Caki2 (cell line): ENCODE results near the gene SEC16B. TPM values are rescaled to one million over a fixed set of nuclear protein-coding genes. Genes with fewer than 3 reads are reported as not detected.
"Not testable (repeated sequence)": the region's sequence is repeated elsewhere in the genome, so short reads cannot be mapped to it uniquely, and the experiment has no call there.

Experiments used
- DNase-seq: peaks from one replicate; pipeline ENCODE4 v3.0.0-alpha.2; 2015; ENCODE audit warnings: low read depth
- in situ Hi-C: cut with HindIII; loops from 2 replicates; pipeline ENCODE4 v1.10.0; 2016; ENCODE audit warnings: low sequenced_read_pairs, low pct_unique_long_range_greater_than_20kb, mixed read lengths
- total RNA-seq: library from RNA; depleted of rRNA; stranded (reverse); fragments of >200 nt; shearing (Covaris generic); gene quantifications from 2 replicates; pipeline ENCODE4 v1.2.3, GENCODE V29; 2014; ENCODE audit warnings: low replicate concordance; rRNA removed

The SEC16B gene
- total RNA-seq, result 4.2 and 25.5 TPM in 2 replicates

GRCh38 chr1:177969825-177970371, at the start of gene SEC16B:
Gene SEC16B (minus strand): TSS chr1:177970058. CDS start chr1:177967981, 2,077 bp downstream.
- DNase-seq, result no peak
- in situ Hi-C loops, result no loop called here

DNA sequence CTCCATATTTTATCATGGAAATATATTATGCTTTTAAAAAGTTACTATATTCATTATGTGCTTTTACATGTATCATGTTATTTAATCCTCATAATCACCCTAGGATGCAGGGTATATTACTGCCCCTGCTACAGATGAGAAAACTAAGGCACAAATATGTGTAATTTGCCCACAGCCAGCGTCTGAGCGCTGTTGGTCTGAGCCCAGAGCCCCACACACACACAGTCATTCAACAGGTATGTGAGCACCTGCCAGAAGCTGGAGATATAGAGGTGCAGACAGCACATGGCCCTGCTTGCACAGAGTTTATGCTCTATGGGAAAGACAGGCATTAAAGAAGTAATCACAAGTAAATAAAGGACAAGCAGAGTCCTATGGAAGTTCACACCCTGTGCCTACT, 49.8 kb upstream of the SEC16B start:
- in situ Hi-C loops, result no loop called here
- DNase-seq, result no peak

DNA sequence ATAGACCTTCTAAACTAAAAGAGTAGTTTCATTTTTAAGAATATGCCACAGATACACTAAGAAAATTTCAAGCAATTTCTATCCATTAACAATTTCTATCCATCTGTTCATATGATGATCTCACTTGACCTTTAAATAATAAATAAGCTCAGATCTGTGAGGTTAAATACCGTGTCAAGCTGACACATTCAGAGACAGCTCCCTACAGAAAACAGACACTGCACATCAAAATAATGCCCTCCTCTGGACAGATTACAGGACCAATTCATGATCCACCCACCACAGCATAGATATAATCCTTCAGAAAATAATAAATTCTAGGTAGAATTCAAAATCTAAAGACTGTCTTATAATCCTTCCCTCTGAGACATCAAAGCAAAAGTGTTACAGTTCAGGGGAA, 49.4 kb upstream of the SEC16B start:
- in situ Hi-C loops, result no loop called here
- DNase-seq, result no peak

DNA sequence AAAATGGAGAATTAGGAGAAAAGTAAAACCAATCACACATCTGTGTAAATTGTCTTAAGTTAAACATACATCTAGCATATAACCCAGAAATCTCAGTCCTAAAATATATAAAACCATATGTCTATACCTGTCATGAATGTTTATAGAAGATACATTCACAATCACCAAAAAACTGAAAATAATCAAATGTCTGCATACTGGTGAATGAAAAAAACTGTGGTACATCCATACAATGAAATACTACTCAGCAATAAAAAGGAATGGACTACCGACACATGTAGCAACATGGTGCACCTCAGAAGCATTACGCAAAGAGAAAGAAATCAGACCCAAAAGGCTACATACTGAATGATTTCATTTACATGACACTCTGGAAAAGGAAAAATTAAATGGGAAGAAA, 47.7 kb upstream of the SEC16B start:
- in situ Hi-C loops, result no loop called here
- DNase-seq, result no peak

GRCh38 chr1:178011864-178012503, 42.1 kb upstream of the SEC16B start:
- in situ Hi-C loops, result no loop called here
- no peak for DNase-seq

- DNase-seq, result peak; percentile 14
- in situ Hi-C loops, result no loop called here
Measured at GRCh38 chr1:178011465-178011828, 41.6 kb upstream of the SEC16B start.

DNA sequence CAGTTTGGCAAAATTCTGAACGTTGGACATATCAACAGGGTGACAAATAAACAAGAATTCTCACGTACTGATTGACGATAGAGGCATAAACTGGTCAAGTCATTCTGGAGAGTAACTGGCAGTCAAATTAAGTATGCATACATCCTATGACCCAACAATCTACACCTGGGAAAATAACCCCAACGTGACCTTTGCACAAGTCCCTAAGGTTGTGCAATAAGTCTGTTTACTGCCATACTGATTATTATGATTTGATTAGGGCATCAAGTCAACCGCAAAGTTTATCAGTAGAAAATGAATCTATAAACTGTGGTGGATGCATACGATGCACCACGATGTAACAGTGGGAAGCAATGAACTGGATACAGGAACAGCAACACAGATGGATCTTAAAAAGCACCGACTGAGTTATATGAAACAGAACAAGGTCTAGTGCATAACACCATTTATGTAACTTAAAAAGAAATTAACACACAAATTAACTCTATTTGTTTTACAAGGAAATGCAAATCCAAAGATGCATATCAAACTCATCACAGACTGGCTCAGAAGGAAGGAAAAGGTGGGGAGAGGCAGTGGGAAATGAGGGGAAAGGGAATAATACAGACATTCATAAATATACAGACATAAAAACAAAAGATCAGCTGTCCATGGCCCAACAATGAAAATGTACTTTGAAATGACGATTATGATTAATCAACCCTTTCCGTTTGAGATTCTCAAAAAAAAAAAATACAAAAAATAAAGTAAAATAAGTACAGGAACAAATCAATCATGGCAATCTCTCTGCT, 41.0 kb upstream of the SEC16B start:
- in situ Hi-C loops, result no loop called here
- DNase-seq, result no peak

DNA sequence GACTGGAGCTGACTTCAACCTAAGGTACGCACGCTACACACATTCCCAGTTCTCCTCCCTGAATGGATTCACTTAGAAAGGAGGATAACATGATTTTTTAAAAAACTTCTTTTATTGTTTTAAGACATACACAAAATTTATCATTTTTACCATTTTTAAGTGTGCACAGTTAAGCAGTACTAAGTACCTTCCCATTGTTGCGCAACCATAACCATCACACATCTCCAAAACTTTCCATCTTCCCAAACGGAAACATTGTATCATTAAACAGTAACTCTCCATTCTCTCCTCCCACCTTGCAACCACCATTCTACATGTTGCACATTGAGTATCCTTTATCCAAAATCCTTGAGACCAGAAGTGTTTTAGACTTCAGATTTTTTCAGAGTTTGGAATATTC, 36.2 kb upstream of the SEC16B start:
- no peak for DNase-seq
- in situ Hi-C loops, result no loop called here

GRCh38 chr1:178005450-178005849, 35.6 kb upstream of the SEC16B start:
- in situ Hi-C loops, result no loop called here

GRCh38 chr1:178004926-178005391, 35.1 kb upstream of the SEC16B start:
- in situ Hi-C loops, result no loop called here
- no peak for DNase-seq

More at GRCh38 chr1:178005450-178005849, 35.6 kb upstream of the SEC16B start:
- no peak for DNase-seq

DNA sequence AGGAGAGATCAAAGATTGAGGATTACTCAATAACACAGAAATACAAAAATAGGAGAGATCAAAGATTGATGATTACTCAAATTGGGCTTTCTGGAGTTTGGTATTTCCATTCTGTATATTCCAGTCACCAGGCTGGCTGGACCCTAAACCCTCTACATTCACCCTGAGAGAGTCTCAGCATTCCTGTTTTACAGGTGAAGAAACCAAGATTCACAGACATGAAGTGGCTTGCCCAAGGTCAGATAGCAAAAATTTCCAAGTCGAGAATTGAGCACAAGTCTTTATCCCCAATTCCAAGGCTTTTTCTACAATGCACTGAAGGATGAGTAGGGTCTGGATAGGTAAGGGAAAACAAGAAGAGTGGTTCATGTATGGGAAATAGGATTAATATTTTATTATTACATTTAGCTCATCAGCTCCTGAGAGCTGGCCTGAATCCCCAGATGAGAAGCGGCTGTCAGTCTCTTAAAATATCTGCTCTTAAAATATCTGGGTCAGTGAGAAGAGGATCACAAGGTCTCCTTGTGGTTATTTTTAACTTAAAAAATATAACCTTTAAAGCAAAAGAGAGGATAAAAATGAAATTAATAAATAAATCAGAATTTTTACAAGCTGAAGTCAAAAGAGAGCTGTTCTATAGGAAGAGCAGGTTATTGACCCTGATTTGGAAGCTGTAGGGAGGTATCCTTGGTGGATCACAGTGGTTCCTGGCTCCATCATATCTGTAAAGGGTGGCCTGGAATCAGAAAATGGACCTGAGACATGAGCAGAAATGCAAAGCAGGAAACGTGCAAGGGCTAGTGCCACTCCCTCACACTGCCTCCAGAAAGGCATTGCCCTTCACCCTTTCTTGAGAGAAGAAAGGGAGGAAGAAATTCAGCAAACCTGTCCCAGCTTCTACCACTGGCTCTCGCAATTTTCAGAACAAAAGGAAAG, 29.1 kb upstream of the SEC16B start:
- in situ Hi-C loops, result no loop called here
- DNase-seq, result no peak

GRCh38 chr1:177996957-177997356, 27.1 kb upstream of the SEC16B start:
- no peak for DNase-seq
- in situ Hi-C loops, result no loop called here

GRCh38 chr1:177995369-177995768, 25.5 kb upstream of the SEC16B start:
- no peak for DNase-seq
- in situ Hi-C loops, result no loop called here

DNA sequence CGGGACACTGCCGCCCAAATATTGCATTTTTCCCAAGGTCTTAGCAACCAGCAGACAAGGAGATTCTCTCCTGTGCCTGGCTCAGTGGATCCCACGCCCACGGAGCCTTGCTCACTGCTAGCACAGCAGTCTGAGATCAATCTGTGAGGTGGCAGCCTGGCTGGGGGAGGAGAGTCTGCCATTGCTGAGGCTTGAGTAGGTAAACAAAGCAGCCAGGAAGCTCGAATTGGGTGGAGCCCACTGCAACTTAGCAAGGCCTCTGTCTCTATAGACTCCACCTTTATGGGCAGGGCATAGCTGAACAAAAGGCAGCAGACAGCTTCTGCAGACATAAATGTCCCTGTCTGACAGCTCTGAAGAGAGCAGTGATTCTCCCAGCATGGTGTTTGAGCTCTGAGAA, 16.4 kb upstream of the SEC16B start:
- peak; percentile 20 for DNase-seq
- in situ Hi-C loops, result not testable (repeated sequence)

DNA sequence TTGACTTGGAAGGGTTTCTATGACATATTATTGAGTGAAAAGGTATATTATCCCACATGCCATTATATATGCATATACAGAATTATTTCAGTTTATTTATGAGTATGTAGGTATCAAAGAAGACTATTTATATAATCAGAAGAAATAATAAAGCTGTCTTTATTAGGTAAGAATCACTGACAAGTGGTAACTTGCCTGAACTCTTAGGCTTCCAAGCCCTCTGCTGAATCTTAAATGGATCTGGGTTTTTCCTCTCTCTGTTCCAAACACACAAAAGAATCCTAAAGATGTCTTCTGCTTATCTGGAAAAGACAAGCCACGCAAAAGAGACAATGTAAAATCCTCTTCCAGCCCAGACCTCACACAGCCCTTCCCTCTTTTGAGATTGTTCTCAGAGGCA, 14.9 kb upstream of the SEC16B start:
- DNase-seq, result no peak
- in situ Hi-C loops, result no loop called here

DNA sequence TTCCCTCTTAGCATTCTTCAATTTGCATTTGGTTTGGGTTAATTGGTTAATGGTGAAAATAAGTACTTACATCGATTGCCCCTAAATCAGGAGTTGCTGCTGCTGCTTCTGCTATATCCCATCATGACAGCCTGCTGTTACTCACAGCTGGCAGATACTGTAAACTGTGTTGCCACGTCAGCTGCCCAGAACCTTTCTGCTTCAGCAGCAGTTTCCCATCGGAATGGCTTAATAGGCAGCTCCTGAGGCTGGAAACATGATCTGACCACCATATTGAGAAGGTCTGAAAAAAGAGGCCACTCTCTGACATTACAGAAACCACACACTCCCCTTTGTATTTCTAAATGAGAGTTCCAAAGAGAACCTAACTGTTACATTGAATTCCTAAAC, 14.3 kb upstream of the SEC16B start:
- in situ Hi-C loops, result no loop called here

GRCh38 chr1:177983482-177984135, 13.8 kb upstream of the SEC16B start:
- DNase-seq, result no peak
- in situ Hi-C loops, result no loop called here

More for the DNA sequence above, 14.3 kb upstream of the SEC16B start:
- DNase-seq, result no peak

DNA sequence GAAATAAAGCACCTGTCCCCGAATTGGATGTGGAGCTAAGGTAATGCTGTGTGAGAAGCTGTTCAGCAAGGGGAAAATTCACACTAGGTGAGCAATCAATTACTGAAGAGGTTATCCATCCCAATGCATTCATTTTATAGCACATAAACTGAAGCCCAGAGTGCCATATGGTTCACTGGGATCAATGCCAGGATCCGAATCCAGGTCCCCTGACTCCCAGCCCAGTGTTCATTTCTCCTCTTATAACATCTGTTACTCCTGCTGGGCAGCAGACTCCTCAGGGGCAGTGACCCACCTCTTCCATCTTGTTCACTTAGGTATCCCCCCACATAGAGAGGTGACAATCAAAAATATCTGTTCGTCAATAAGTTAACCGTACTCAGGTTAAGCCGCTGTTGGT, 13.2 kb upstream of the SEC16B start:
- in situ Hi-C loops, result no loop called here
- no peak for DNase-seq
